Measurements from ENCODE around the gene CSN1S1. TPM values are rescaled to one million over a fixed set of nuclear protein-coding genes. Genes with fewer than 3 reads are reported as not detected.
"Not testable (repeated sequence)": the region's sequence is repeated elsewhere in the genome, so short reads cannot be mapped to it uniquely, and the experiment has no call there.

The CSN1S1 gene
- total and polyA plus RNA-seq, 5 donors from 2014 or later: not detected

DNA sequence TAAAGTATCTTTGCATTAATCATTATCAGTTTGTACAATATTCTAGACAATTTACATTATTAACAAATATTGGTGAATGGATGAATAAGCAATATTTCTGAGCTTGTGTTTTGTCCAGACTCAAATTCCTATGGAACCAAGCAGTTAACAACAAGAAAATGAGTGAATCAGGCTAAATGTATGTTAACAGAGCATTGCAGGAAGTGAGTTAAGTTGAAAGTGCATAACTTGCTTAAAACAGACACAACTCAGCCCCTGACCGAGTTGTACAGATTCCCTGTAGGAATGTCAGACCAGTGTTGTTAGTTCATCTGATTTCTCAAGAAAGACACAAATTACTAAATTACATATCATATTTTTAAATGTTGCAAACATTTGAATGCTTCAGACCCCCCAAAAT is 23.7 kb upstream of the CSN1S1 start:
- no peaks in the 10 kb centered on the region for H3K27me3 Mint-ChIP-seq
- no peaks in the 10 kb centered on the region for H3K36me3 Mint-ChIP-seq
- Histone ChIP-seq H3K4me3 (ENCODE audit: low read depth, low read length) (no peak overlapping the region), H3K4me1 (ENCODE audit: control insufficient read depth, insufficient read depth, low read length, poor library complexity, severe bottlenecking) (no peaks in the 10 kb centered on the region), H3K27ac (ENCODE audit: insufficient read depth, low read length, poor library complexity, severe bottlenecking) (no peak overlapping the region), H3K27me3 (ENCODE audit: control insufficient read depth, insufficient read depth, low read length) (no peaks in the 10 kb centered on the region), H3K36me3 (ENCODE audit: control insufficient read depth, insufficient read depth, low read length) (no peaks in the 10 kb centered on the region), H3K9me3 (ENCODE audit: control insufficient read depth in 2 of 2, low read length in 2 of 2) (no peaks in the 10 kb centered on the region)
- H3K4me1 Mint-ChIP-seq: no peaks in the 10 kb centered on the region
- ATAC-seq (ENCODE audit: low read depth in 2 of 2) (no peak), DNase-seq (no peak)
- H3K9me3 Mint-ChIP-seq: peaks cover 0 to 1% (median 0%) of the 10 kb centered on the region in 7 donors
- no peak overlapping the region for H3K4me3 Mint-ChIP-seq
- no peak overlapping the region for H3K27ac Mint-ChIP-seq

DNA sequence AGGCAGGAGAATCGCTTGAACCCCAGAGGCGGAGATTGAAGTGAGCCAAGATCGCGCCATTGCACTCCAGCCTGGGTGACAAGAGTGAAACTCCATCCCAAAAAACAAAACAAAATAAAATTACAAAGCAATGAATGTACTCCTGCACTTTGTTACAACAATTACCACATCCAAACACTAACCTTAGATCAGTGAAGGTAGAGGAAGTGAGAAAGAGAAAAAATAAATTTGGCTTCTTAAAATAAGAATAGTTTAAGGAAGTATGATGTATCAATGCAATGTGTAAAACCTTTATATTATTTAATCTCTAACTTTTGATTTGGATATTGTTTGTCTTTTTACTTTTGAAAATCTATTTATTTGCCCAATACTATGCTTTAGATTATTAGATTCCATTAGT is 21.7 kb upstream of the CSN1S1 start:
- no peaks in the 10 kb centered on the region for H3K27me3 Mint-ChIP-seq
- Histone ChIP-seq H3K27ac (ENCODE audit: insufficient read depth, low read length, poor library complexity, severe bottlenecking) (no peak overlapping the region), H3K9me3 (ENCODE audit: control insufficient read depth in 2 of 2, low read length in 2 of 2) (no peaks in the 10 kb centered on the region), H3K36me3 (ENCODE audit: control insufficient read depth, insufficient read depth, low read length) (no peaks in the 10 kb centered on the region), H3K4me3 (ENCODE audit: low read depth, low read length) (no peak overlapping the region), H3K4me1 (ENCODE audit: control insufficient read depth, insufficient read depth, low read length, poor library complexity, severe bottlenecking) (no peaks in the 10 kb centered on the region), H3K27me3 (ENCODE audit: control insufficient read depth, insufficient read depth, low read length) (no peaks in the 10 kb centered on the region)
- no peaks in the 10 kb centered on the region for H3K4me1 Mint-ChIP-seq
- no peaks in the 10 kb centered on the region for H3K36me3 Mint-ChIP-seq
- H3K9me3 Mint-ChIP-seq: no peaks in the 10 kb centered on the region
- DNase-seq (no peak), ATAC-seq (ENCODE audit: low read depth in 2 of 2) (no peak)
- H3K27ac Mint-ChIP-seq: no peak overlapping the region
- no peak overlapping the region for H3K4me3 Mint-ChIP-seq

DNA sequence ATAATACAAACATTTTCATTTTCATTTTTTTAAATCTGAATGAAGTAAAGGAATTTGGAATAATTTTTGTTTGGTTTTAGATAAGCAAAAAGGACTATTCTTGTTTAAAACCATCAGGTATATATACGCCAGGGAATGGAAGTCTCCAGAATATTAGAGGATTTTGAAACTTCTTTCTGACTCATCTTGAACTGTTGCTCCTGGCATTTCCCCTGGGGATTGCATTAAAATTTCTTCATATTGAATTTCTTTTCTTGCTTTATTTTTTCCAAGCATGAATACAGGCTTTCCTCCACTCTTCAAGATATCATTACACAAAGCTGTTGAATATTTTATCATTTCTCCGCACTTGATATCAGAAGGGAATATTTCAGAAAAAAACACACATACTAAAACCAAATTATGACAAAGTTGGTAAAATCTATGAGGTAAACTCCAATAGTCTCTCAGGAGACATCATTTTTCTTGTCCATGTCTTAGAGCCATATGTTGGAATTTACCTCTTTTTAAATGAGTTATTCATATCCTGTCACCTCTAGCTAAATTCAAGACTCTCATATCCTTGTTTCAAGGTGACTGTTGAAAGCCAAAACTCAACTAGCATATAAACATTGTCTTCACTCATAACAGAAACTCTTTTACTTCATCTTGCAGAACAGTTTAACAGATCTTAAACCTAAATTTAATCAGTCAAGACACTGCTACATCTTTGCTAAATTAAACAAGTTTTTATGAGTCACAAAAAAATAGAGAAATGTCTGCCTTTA is 20.7 kb upstream of the CSN1S1 start:
- H3K27me3 ChIP-seq (ENCODE audit: control insufficient read depth, insufficient read depth, low read length): no peaks in the 10 kb centered on the region
- H3K9me3 ChIP-seq (ENCODE audit: control insufficient read depth in 2 of 2, low read length in 2 of 2): no peaks in the 10 kb centered on the region
- H3K36me3 Mint-ChIP-seq: no peaks in the 10 kb centered on the region
- no peaks in the 10 kb centered on the region for H3K9me3 Mint-ChIP-seq
- H3K36me3 ChIP-seq (ENCODE audit: control insufficient read depth, insufficient read depth, low read length): no peaks in the 10 kb centered on the region
- H3K27me3 Mint-ChIP-seq: no peaks in the 10 kb centered on the region
- no peaks in the 10 kb centered on the region for H3K4me1 Mint-ChIP-seq
- H3K4me3 Mint-ChIP-seq: no peak overlapping the region
- no peak for DNase-seq
- no peak overlapping the region for H3K27ac Mint-ChIP-seq
- no peak overlapping the region for H3K27ac ChIP-seq (ENCODE audit: insufficient read depth, low read length, poor library complexity, severe bottlenecking)
- no peaks in the 10 kb centered on the region for H3K4me1 ChIP-seq (ENCODE audit: control insufficient read depth, insufficient read depth, low read length, poor library complexity, severe bottlenecking)
- no peak overlapping the region for H3K4me3 ChIP-seq (ENCODE audit: low read depth, low read length)
- ATAC-seq (ENCODE audit: low read depth in 2 of 2): no peak

DNA sequence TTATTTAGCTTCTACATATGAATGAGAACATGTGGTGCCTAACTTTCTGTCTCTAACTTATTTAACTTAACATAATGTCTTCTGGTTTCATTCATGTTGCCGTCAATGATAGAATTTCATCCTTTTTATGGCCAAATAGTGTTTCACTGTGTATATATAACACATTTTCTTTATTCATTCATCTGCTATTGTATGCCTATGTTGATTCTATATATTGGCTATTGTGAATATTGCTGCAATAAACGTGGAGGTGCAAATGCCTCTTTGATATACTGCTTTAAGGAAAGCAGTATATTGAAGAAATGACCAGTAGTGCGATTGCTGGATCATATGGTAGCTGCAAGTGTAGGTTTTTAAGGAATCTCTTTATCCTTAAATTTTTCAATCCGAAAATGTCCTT is 10.0 kb upstream of the CSN1S1 start:
- Histone ChIP-seq H3K27me3 (ENCODE audit: control insufficient read depth, insufficient read depth, low read length) (no peaks in the 10 kb centered on the region), H3K4me3 (ENCODE audit: low read depth, low read length) (no peak overlapping the region), H3K27ac (ENCODE audit: insufficient read depth, low read length, poor library complexity, severe bottlenecking) (no peak overlapping the region), H3K4me1 (ENCODE audit: control insufficient read depth, insufficient read depth, low read length, poor library complexity, severe bottlenecking) (no peaks in the 10 kb centered on the region), H3K36me3 (ENCODE audit: control insufficient read depth, insufficient read depth, low read length) (no peaks in the 10 kb centered on the region), H3K9me3 (ENCODE audit: control insufficient read depth in 2 of 2, low read length in 2 of 2) (no peaks in the 10 kb centered on the region)
- DNase-seq: no peak
- Mint-ChIP-seq H3K9me3 (peaks cover 0 to 4% (median 0%) of the 10 kb centered on the region in 7 donors), H3K4me1 (no peaks in the 10 kb centered on the region), H3K4me3 (no peak overlapping the region), H3K27me3 (no peaks in the 10 kb centered on the region), H3K27ac (no peak overlapping the region), H3K36me3 (no peaks in the 10 kb centered on the region)
- no peak for ATAC-seq (ENCODE audit: low read depth in 2 of 2)

- H3K4me3 Mint-ChIP-seq; H3K9me3 ChIP-seq (ENCODE audit: control insufficient read depth in 2 of 2, low read length in 2 of 2); H3K36me3 ChIP-seq (ENCODE audit: control insufficient read depth, insufficient read depth, low read length); DNase-seq; H3K27ac ChIP-seq (ENCODE audit: insufficient read depth, low read length, poor library complexity, severe bottlenecking); H3K4me1 ChIP-seq (ENCODE audit: control insufficient read depth, insufficient read depth, low read length, poor library complexity, severe bottlenecking); H3K27me3 ChIP-seq (ENCODE audit: control insufficient read depth, insufficient read depth, low read length); H3K9me3 Mint-ChIP-seq; H3K36me3 Mint-ChIP-seq; ATAC-seq (ENCODE audit: low read depth in 2 of 2); H3K4me3 ChIP-seq (ENCODE audit: low read depth, low read length); H3K4me1 Mint-ChIP-seq; H3K27ac Mint-ChIP-seq; H3K27me3 Mint-ChIP-seq: not testable (repeated sequence)
These were observed 7.0 kb upstream of the CSN1S1 start for GRCh38 chr4:69923782-69924410.

DNA sequence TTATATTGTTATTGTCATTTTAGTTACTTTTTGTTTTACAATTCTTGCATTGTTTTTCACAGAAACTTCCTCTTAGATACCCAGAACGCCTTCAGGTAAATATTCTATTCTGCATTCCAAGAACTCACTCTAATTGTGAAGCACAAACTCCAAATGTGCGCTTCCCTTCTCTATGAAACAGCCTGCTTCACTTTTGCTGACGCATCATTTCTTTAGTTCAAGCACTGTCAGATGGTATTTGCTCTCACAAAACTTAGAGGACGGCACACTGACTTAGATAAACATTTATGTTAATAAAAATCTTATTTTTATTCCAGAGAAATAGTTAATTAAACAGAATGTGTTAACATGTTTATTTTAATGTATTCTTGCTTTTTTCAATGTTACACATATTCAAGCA is 3.3 kb downstream of the CSN1S1 start:
- Histone ChIP-seq H3K36me3 (ENCODE audit: control insufficient read depth, insufficient read depth, low read length) (no peaks in the 10 kb centered on the region), H3K27me3 (ENCODE audit: control insufficient read depth, insufficient read depth, low read length) (no peaks in the 10 kb centered on the region), H3K4me1 (ENCODE audit: control insufficient read depth, insufficient read depth, low read length, poor library complexity, severe bottlenecking) (no peaks in the 10 kb centered on the region), H3K9me3 (ENCODE audit: control insufficient read depth in 2 of 2, low read length in 2 of 2) (no peaks in the 10 kb centered on the region), H3K27ac (ENCODE audit: insufficient read depth, low read length, poor library complexity, severe bottlenecking) (no peak overlapping the region), H3K4me3 (ENCODE audit: low read depth, low read length) (no peak overlapping the region)
- no peak for DNase-seq
- H3K4me3 Mint-ChIP-seq: no peak overlapping the region
- peaks cover 0 to 2% (median 0%) of the 10 kb centered on the region in 7 donors for H3K9me3 Mint-ChIP-seq
- ATAC-seq (ENCODE audit: low read depth in 2 of 2): no peak
- H3K27ac Mint-ChIP-seq: no peak overlapping the region
- H3K27me3 Mint-ChIP-seq: no peaks in the 10 kb centered on the region
- H3K4me1 Mint-ChIP-seq: no peaks in the 10 kb centered on the region
- no peaks in the 10 kb centered on the region for H3K36me3 Mint-ChIP-seq

GRCh38 chr4:69936566-69936965 is 5.7 kb downstream of the CSN1S1 start:
- H3K27me3 ChIP-seq (ENCODE audit: control insufficient read depth, insufficient read depth, low read length): no peaks in the 10 kb centered on the region
- no peaks in the 10 kb centered on the region for H3K4me1 ChIP-seq (ENCODE audit: control insufficient read depth, insufficient read depth, low read length, poor library complexity, severe bottlenecking)

DNA sequence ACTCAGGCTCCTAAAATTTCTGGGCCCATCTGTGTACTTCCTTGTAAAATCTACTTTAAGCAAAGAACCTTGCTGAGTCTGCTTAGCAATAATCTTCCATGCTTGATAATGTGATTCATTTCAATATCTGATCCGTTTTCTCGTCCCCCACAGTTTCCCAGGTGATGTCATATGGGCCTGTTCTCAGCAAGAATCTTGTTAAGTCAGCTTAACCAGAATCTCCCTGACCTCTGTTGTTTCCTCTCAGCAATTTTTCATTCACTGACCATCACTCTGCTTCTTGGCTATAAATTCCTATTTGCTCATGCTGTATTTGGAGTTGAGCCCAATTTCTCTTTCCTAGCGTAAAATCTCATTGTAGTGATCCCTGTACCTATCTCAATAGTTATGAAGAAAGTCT is 20.7 kb downstream of the CSN1S1 start:
- no peaks in the 10 kb centered on the region for H3K36me3 Mint-ChIP-seq
- H3K9me3 Mint-ChIP-seq: peaks cover 0 to 3% (median 0%) of the 10 kb centered on the region in 7 donors
- ATAC-seq (ENCODE audit: low read depth in 2 of 2): no peak

More at GRCh38 chr4:69936566-69936965, 5.7 kb downstream of the CSN1S1 start:
- Histone ChIP-seq H3K9me3 (ENCODE audit: control insufficient read depth in 2 of 2, low read length in 2 of 2) (no peaks in the 10 kb centered on the region), H3K4me3 (ENCODE audit: low read depth, low read length) (no peak overlapping the region), H3K36me3 (ENCODE audit: control insufficient read depth, insufficient read depth, low read length) (no peaks in the 10 kb centered on the region), H3K27ac (ENCODE audit: insufficient read depth, low read length, poor library complexity, severe bottlenecking) (no peak overlapping the region)
- ATAC-seq (ENCODE audit: low read depth in 2 of 2): no peak
- H3K27ac Mint-ChIP-seq: no peak overlapping the region
- no peaks in the 10 kb centered on the region for H3K9me3 Mint-ChIP-seq
- no peaks in the 10 kb centered on the region for H3K36me3 Mint-ChIP-seq
- no peaks in the 10 kb centered on the region for H3K4me1 Mint-ChIP-seq
- no peak overlapping the region for H3K4me3 Mint-ChIP-seq
- H3K27me3 Mint-ChIP-seq: no peaks in the 10 kb centered on the region
- DNase-seq: no peak

More for the DNA sequence above, 20.7 kb downstream of the CSN1S1 start:
- Histone ChIP-seq H3K4me1 (ENCODE audit: control insufficient read depth, insufficient read depth, low read length, poor library complexity, severe bottlenecking) (no peaks in the 10 kb centered on the region), H3K27me3 (ENCODE audit: control insufficient read depth, insufficient read depth, low read length) (no peaks in the 10 kb centered on the region), H3K27ac (ENCODE audit: insufficient read depth, low read length, poor library complexity, severe bottlenecking) (no peak overlapping the region), H3K4me3 (ENCODE audit: low read depth, low read length) (no peak overlapping the region), H3K36me3 (ENCODE audit: control insufficient read depth, insufficient read depth, low read length) (no peaks in the 10 kb centered on the region), H3K9me3 (ENCODE audit: control insufficient read depth in 2 of 2, low read length in 2 of 2) (no peaks in the 10 kb centered on the region)
- H3K4me3 Mint-ChIP-seq: no peak overlapping the region
- H3K4me1 Mint-ChIP-seq: no peaks in the 10 kb centered on the region
- no peaks in the 10 kb centered on the region for H3K27me3 Mint-ChIP-seq
- no peak for DNase-seq
- no peak overlapping the region for H3K27ac Mint-ChIP-seq
